ENCODE data around the gene BYSL. TPM values are rescaled to one million over a fixed set of nuclear protein-coding genes. Genes with fewer than 3 reads are reported as not detected.

Gene BYSL
- total RNA-seq, 2 experiments from 2014 or later, result 36.1 to 54.5 TPM

DNA sequence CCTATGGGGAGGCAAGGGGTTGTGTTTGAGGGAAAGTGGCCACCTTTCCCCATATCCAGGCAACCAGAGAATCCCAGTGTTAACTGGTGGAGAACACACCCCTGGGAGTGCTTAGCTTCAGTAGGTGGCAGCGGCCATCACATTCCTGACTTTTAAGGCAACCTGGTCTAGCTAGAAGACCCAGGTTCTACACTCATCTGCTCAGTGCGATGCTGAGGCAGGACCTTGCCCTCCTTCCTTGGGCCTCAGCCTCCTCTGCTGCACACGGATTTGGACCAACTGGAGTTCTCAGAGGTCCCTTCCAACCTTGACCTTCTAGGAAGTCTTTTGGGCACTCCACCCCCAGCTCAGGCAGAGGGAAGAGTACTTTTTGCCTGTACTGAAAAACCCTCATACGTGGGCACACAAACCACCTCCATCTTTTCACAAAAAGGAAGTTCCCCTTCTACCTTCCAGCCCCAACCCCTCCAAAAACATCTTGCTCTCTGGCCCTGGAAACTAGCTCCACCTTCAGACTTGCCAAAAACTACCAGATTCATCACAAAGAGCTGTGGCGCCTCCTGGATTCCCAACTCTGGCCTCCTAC, 17.4 kb downstream of the BYSL start:
- Histone ChIP-seq H3K79me2 (ENCODE audit: insufficient read depth, low read depth, low read length) (peaks cover 90% of the 10 kb centered on the region), H3K4me1 (ENCODE audit: insufficient read depth, low read length, poor library complexity, severe bottlenecking) (peaks cover 80% of the 10 kb centered on the region)

DNA sequence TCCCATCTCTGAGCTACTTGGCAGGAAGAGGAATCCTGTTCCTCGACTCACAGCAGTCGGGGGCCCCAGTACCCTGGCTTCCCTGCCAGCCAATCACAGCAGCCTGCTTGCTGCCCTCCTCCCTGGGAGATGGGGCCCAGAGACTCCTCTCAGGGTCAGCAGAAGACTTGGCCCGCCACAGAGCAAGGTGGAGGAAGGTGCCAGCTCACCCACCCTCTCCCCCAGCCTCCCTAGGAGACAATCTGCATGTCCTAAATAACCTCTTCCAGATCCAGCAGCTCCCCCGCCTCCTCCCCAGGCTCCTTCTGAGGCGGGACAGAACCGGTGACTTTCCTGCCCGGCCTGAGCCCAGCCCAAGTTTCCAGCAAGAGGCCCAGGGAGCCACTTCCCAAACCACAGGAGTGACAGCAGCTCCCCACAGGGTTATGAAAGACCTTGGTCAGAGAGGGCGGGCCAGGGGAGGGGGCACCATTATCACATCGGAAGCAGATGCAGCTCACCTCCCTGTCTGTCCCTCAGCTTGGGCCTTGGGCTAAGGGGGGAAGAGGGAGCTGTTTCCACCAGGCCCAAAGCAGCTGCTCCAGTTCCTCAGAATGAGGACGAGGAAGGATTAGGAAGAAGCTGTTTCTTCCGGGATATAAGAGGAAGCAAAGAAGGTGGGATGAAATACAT, 18.0 kb downstream of the BYSL start:
- TF ChIP-seq, protein P1, sequence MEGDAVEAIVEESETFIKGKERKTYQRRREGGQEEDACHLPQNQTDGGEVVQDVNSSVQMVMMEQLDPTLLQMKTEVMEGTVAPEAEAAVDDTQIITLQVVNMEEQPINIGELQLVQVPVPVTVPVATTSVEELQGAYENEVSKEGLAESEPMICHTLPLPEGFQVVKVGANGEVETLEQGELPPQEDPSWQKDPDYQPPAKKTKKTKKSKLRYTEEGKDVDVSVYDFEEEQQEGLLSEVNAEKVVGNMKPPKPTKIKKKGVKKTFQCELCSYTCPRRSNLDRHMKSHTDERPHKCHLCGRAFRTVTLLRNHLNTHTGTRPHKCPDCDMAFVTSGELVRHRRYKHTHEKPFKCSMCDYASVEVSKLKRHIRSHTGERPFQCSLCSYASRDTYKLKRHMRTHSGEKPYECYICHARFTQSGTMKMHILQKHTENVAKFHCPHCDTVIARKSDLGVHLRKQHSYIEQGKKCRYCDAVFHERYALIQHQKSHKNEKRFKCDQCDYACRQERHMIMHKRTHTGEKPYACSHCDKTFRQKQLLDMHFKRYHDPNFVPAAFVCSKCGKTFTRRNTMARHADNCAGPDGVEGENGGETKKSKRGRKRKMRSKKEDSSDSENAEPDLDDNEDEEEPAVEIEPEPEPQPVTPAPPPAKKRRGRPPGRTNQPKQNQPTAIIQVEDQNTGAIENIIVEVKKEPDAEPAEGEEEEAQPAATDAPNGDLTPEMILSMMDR (conservative IDR thresholded peaks at IDR 0.05; ENCODE audit: low read length), result no peak
- TF ChIP-seq EZH2phosphoT487 (IDR thresholded peaks at IDR 0.05; ENCODE audit: borderline replicate concordance, low read depth, low read length), result no peak
- BruUV-seq (replicated peaks), result no TSS peak
- Histone ChIP-seq H2AFZ (ENCODE audit: low read length) (no peak overlapping the region), H3K4me2 (ENCODE audit: low read length) (peak overlapping the region; percentile 93), H3K9me2 (ENCODE audit: insufficient read depth, low read length) (no peaks in the 10 kb centered on the region), H4K20me1 (ENCODE audit: insufficient read depth, low read length) (peaks cover 35% of the 10 kb centered on the region), H3K4me3 (ENCODE audit: low read depth, low read length, poor library complexity, severe bottlenecking) (peak overlapping the region; percentile 93), H3K9me3 (ENCODE audit: low read length) (no peaks in the 10 kb centered on the region), H3K79me2 (ENCODE audit: insufficient read depth, low read depth, low read length) (peaks cover 87% of the 10 kb centered on the region), H3K36me3 (ENCODE audit: insufficient read depth, low read length) (peaks cover 71% of the 10 kb centered on the region), H3K4me1 (ENCODE audit: insufficient read depth, low read length, poor library complexity, severe bottlenecking) (peaks cover 78% of the 10 kb centered on the region), H3K27ac (ENCODE audit: low read depth, low read length, poor library complexity, severe bottlenecking) (peak overlapping the region; percentile 82)
- ChIA-PET CTCF (ENCODE audit: unreplicated experiment) (interaction anchor here (0.9 to 2.5 kb wide), 8 partner anchors 15 to 153 kb away, joined by 3 to 9 read pairs (median 4); partner anchors contain the start of genes BYSL and MED20), POLR2A (interaction anchor here (0.7 to 3.2 kb wide), 14 partner anchors 10 to 111 kb away, joined by 4 to 19 read pairs (median 6); partner anchors contain the start of genes MED20, TAF8 and USP49)
- DNase-seq (ENCODE audit: low spot score), result peak; percentile 31
- intact Hi-C loops (cut with micrococcal nuclease; ENCODE audit: unreplicated experiment), result no loop called here

More for the DNA sequence above, 17.4 kb downstream of the BYSL start:
- Histone ChIP-seq H2AFZ (ENCODE audit: low read length) (no peak overlapping the region), H3K9me2 (ENCODE audit: insufficient read depth, low read length) (no peaks in the 10 kb centered on the region), H3K4me3 (ENCODE audit: low read depth, low read length, poor library complexity, severe bottlenecking) (peak overlapping the region; percentile 93), H3K36me3 (ENCODE audit: insufficient read depth, low read length) (peaks cover 78% of the 10 kb centered on the region), H3K27ac (ENCODE audit: low read depth, low read length, poor library complexity, severe bottlenecking) (peak overlapping the region; percentile 82), H3K9me3 (ENCODE audit: low read length) (no peaks in the 10 kb centered on the region), H4K20me1 (ENCODE audit: insufficient read depth, low read length) (peaks cover 35% of the 10 kb centered on the region), H3K4me2 (ENCODE audit: low read length) (peak overlapping the region; percentile 93)
- BruUV-seq (replicated peaks), result no TSS peak
- intact Hi-C loops (cut with micrococcal nuclease; ENCODE audit: unreplicated experiment), result no loop called here
- TF ChIP-seq, protein P1 (conservative IDR thresholded peaks at IDR 0.05; ENCODE audit: low read length), result 0 out of 2 replicates have a peak, but pooled peaks have one; percentile 10
- no peak for TF ChIP-seq EZH2phosphoT487 (IDR thresholded peaks at IDR 0.05; ENCODE audit: borderline replicate concordance, low read depth, low read length)
- no peak for DNase-seq (ENCODE audit: low spot score)
- ChIA-PET POLR2A (interaction anchor here (1.1 to 3.2 kb wide), 13 partner anchors 10 to 112 kb away, joined by 3 to 19 read pairs (median 5); partner anchors contain the start of genes MED20, TAF8 and USP49), CTCF (ENCODE audit: unreplicated experiment) (interaction anchor here (0.9 to 2.5 kb wide), 8 partner anchors 14 to 152 kb away, joined by 3 to 9 read pairs (median 4); partner anchors contain the start of genes BYSL and MED20)
